ENCODE measurements around the gene STEAP3.

GRCh38 chr2:119289093-119289492 lies 65.5 kb downstream of the STEAP3 start:
- TF ChIP-seq ZFX (IDR thresholded peaks at IDR 0.05; ENCODE audit: borderline replicate concordance), result no peak
- TF ChIP-seq, protein P1, sequence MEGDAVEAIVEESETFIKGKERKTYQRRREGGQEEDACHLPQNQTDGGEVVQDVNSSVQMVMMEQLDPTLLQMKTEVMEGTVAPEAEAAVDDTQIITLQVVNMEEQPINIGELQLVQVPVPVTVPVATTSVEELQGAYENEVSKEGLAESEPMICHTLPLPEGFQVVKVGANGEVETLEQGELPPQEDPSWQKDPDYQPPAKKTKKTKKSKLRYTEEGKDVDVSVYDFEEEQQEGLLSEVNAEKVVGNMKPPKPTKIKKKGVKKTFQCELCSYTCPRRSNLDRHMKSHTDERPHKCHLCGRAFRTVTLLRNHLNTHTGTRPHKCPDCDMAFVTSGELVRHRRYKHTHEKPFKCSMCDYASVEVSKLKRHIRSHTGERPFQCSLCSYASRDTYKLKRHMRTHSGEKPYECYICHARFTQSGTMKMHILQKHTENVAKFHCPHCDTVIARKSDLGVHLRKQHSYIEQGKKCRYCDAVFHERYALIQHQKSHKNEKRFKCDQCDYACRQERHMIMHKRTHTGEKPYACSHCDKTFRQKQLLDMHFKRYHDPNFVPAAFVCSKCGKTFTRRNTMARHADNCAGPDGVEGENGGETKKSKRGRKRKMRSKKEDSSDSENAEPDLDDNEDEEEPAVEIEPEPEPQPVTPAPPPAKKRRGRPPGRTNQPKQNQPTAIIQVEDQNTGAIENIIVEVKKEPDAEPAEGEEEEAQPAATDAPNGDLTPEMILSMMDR (IDR thresholded peaks at IDR 0.05), result no peak

Measured in 22Rv1 (cell line).